Loucy (cell line): ENCODE results near the gene OGDH.

Source experiments
- H2AFZ ChIP-seq: fragments of 200-600 bp; sonication (generic); 2 replicates; pipeline ENCODE4 v1.6.0; 2016; ENCODE audit warnings: antibody characterized with exemption, mild to moderate bottlenecking, low read length, moderate library complexity
- H3F3A ChIP-seq: fragments of 200-600 bp; 2 replicates; pipeline ENCODE4 v1.6.0; 2016; ENCODE audit warnings: antibody characterized with exemption, low read depth, mild to moderate bottlenecking
- H3K27me3 ChIP-seq: fragments of 200-600 bp; sonication (generic); 2 replicates; pipeline ENCODE4 v1.6.1; 2014; ENCODE audit warnings: low read length, mild to moderate bottlenecking; ENCODE audit not compliant: insufficient read depth, poor library complexity, severe bottlenecking
- H3K36me3 ChIP-seq: fragments of 200-600 bp; sonication (generic); 2 replicates; pipeline ENCODE4 v1.6.1; 2016; ENCODE audit warnings: low read length; ENCODE audit not compliant: insufficient read depth
- H3K4me1 ChIP-seq: fragments of 200-600 bp; sonication (generic); 2 replicates; pipeline ENCODE4 v1.5.1; 2014; ENCODE audit warnings: low read length, mild to moderate bottlenecking; ENCODE audit not compliant: insufficient read depth, poor library complexity, severe bottlenecking
- H3K4me2 ChIP-seq: fragments of 200-600 bp; sonication (generic); 2 replicates; pipeline ENCODE4 v1.6.0; 2014; ENCODE audit warnings: antibody characterized with exemption, low read length, low read depth, mild to moderate bottlenecking; ENCODE audit not compliant: poor library complexity, severe bottlenecking
- H3K4me3 ChIP-seq: fragments of 200-600 bp; sonication (generic); 2 replicates; pipeline ENCODE4 v1.5.1; 2014; ENCODE audit warnings: low read length, mild to moderate bottlenecking, mixed read lengths; ENCODE audit not compliant: poor library complexity, severe bottlenecking
- H3K79me2 ChIP-seq: fragments of 200-600 bp; sonication (generic); 2 replicates; pipeline ENCODE4 v1.6.1; 2014; ENCODE audit warnings: low read length; ENCODE audit not compliant: insufficient read depth
- H3K9ac ChIP-seq: fragments of 200-600 bp; sonication (generic); 2 replicates; pipeline ENCODE4 v1.6.0; 2014; ENCODE audit warnings: mild to moderate bottlenecking, low read depth, low read length, moderate library complexity; ENCODE audit not compliant: poor library complexity, severe bottlenecking
- H3K9me2 ChIP-seq: fragments of 200-600 bp; sonication (generic); replicated peaks from 2 replicates; pipeline ENCODE4 v1.6.1; 2016; ENCODE audit warnings: low read depth, low read length, mixed read lengths
- H3K9me3 ChIP-seq: fragments of 200-600 bp; sonication (generic); 2 replicates; pipeline ENCODE4 v1.6.1; 2014; ENCODE audit warnings: mild to moderate bottlenecking, antibody characterized with exemption, low read length, low read depth; ENCODE audit not compliant: insufficient read depth
- H4K20me1 ChIP-seq: fragments of 200-600 bp; sonication (generic); 2 replicates; pipeline ENCODE4 v1.6.0; 2014; ENCODE audit warnings: antibody characterized with exemption, low read length, mild to moderate bottlenecking; ENCODE audit not compliant: insufficient read depth, poor library complexity, severe bottlenecking
- CTCF ChIP-seq: fragments of 200-600 bp; sonication (generic); conservative IDR thresholded peaks from 2 replicates; pipeline ENCODE4 v1.5.1; 2014; ENCODE audit warnings: mild to moderate bottlenecking, antibody characterized with exemption, low read length
- EZH2phosphoT487 ChIP-seq: fragments of 200-600 bp; IDR thresholded peaks from 2 replicates; pipeline ENCODE4 v1.6.1; 2018; ENCODE audit warnings: antibody characterized with exemption, mild to moderate bottlenecking, moderate library complexity, borderline replicate concordance

OGDH gene

DNA sequence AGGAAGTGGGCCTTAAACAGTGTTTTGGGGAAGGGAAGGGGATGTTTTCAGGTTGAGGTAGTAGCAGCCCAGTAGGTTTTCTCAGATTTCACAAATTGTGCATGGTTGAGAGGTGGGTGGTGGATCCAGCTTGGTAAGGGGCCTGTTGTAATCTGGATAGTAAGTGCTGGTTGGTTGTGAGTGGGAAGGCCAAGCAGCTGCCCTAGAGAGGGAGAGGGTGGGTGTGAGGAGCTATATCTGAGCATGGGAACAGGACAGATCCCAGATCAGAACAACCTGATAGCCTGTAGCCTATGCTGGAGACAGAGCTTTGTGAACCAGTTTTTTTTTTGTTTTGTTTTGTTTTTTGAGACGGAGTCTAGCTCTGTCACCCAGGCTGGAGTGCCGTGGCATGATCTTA is 88.3 kb downstream of the OGDH start:
- no peaks in the 10 kb centered on the region for H3K79me2 ChIP-seq
- no peak overlapping the region for H3K9ac ChIP-seq
- H4K20me1 ChIP-seq = no peaks in the 10 kb centered on the region
- H2AFZ ChIP-seq = no peak overlapping the region
- no peaks in the 10 kb centered on the region for H3F3A ChIP-seq
- no peaks in the 10 kb centered on the region for H3K4me1 ChIP-seq
- TF ChIP-seq EZH2phosphoT487 (no peak), CTCF (no peak)
- no peak overlapping the region for H3K4me3 ChIP-seq
- no peaks in the 10 kb centered on the region for H3K27me3 ChIP-seq
- H3K9me3 ChIP-seq = no peaks in the 10 kb centered on the region
- H3K9me2 ChIP-seq = no peaks in the 10 kb centered on the region
- H3K4me2 ChIP-seq = no peak overlapping the region
- H3K36me3 ChIP-seq = peaks cover 43% of the 10 kb centered on the region; the same call in 1 of the 2 replicates

DNA sequence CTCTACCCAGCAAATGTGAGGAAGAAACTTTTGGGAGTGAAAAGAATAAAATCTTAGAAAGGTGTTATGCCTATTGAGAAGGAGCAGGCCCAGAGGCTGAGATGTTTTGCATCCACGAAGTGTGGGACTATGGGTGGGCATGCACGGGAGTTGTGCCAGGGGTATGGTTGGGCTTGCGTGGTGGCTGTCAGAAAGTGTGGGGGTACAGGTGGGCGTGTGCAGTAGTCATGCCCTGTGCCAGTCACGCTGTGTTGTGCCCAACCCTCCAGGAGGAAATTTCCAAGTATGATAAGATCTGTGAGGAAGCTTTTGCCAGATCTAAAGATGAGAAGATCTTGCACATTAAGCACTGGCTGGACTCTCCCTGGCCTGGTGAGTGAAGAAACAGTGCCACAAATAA is 89.3 kb downstream of the OGDH start:
- no peaks in the 10 kb centered on the region for H3K9me3 ChIP-seq
- peaks cover 50% of the 10 kb centered on the region; the same call in 1 of the 2 replicates for H3K36me3 ChIP-seq
- H3F3A ChIP-seq = no peaks in the 10 kb centered on the region
- no peaks in the 10 kb centered on the region for H3K79me2 ChIP-seq
- H3K9me2 ChIP-seq = no peaks in the 10 kb centered on the region
- no peaks in the 10 kb centered on the region for H3K4me1 ChIP-seq
- no peak overlapping the region for H3K4me2 ChIP-seq
- H3K27me3 ChIP-seq = no peaks in the 10 kb centered on the region
- TF ChIP-seq EZH2phosphoT487 (no peak), CTCF (no peak)
- H2AFZ ChIP-seq = no peak overlapping the region
- no peaks in the 10 kb centered on the region for H4K20me1 ChIP-seq
- no peak overlapping the region for H3K4me3 ChIP-seq
- H3K9ac ChIP-seq = no peak overlapping the region

- Histone ChIP-seq H2AFZ (no peak overlapping the region), H3K4me2 (no peak overlapping the region), H3K27me3 (no peaks in the 10 kb centered on the region), H3F3A (no peaks in the 10 kb centered on the region), H3K9ac (no peak overlapping the region), H3K9me3 (no peaks in the 10 kb centered on the region), H4K20me1 (no peaks in the 10 kb centered on the region), H3K4me3 (no peak overlapping the region), H3K4me1 (no peaks in the 10 kb centered on the region), H3K79me2 (no peaks in the 10 kb centered on the region), H3K36me3 (peaks cover 50% of the 10 kb centered on the region; the same call in 1 of the 2 replicates), H3K9me2 (no peaks in the 10 kb centered on the region)
- TF ChIP-seq CTCF (no peak), EZH2phosphoT487 (no peak)
Observed at GRCh38 chr7:44696728-44697127, 90.3 kb downstream of the OGDH start.
